Measurements from ENCODE around the gene STX2. TPM values are rescaled to one million over a fixed set of nuclear protein-coding genes. Genes with fewer than 3 reads are reported as not detected.

The STX2 gene
- total and polyA plus RNA-seq, 2 donors from 2014 or later: 10.1 to 20.4 TPM

- Histone ChIP-seq H3K36me3 (ENCODE audit: control insufficient read depth in 2 of 3, insufficient read depth in 3 of 3, low read length in 3 of 3) (no peaks in the 10 kb centered on the region), H3K27ac (ENCODE audit: low read depth in 2 of 2, low read length in 2 of 2) (no peak overlapping the region), H3K9ac (ENCODE audit: low read length in 3 of 3) (no peak overlapping the region), H3K4me1 (ENCODE audit: control insufficient read depth in 2 of 3, insufficient read depth in 2 of 3, low read depth in 1 of 3, low read length in 3 of 3) (peaks cover 0 to 4% (median 0%) of the 10 kb centered on the region in 3 donors), H3K4me3 (ENCODE audit: low read length in 3 of 3) (no peak overlapping the region), H3K27me3 (ENCODE audit: control insufficient read depth, insufficient read depth, low read length) (no peaks in the 10 kb centered on the region), H3K9me3 (ENCODE audit: control insufficient read depth in 2 of 3, insufficient read depth in 1 of 3, low read length in 3 of 3) (no peaks in the 10 kb centered on the region)
- intact Hi-C loops (cut with DNase I): no loop called here
- FAIRE-seq (no peak), DNase-seq (no peak)
- TF ChIP-seq CTCF (IDR thresholded peaks at IDR 0.05; ENCODE audit: borderline replicate concordance, extremely low read depth, insufficient read depth): no peak
Measured at GRCh38 chr12:130776857-130777339, 62.2 kb downstream of the STX2 start.

GRCh38 chr12:130775953-130776856 lies 62.8 kb downstream of the STX2 start:
- H3K9ac ChIP-seq (ENCODE audit: low read length in 3 of 3): no peak overlapping the region
- no peaks in the 10 kb centered on the region for H3K9me3 ChIP-seq (ENCODE audit: control insufficient read depth in 2 of 3, insufficient read depth in 1 of 3, low read length in 3 of 3)
- intact Hi-C loops (cut with DNase I): no loop called here
- no peaks in the 10 kb centered on the region for H3K36me3 ChIP-seq (ENCODE audit: control insufficient read depth in 2 of 3, insufficient read depth in 3 of 3, low read length in 3 of 3)
- no peak overlapping the region for H3K27ac ChIP-seq (ENCODE audit: low read depth in 2 of 2, low read length in 2 of 2)
- H3K4me1 ChIP-seq (ENCODE audit: control insufficient read depth in 2 of 3, insufficient read depth in 2 of 3, low read depth in 1 of 3, low read length in 3 of 3): peaks cover 0 to 4% (median 0%) of the 10 kb centered on the region in 3 donors
- H3K4me3 ChIP-seq (ENCODE audit: low read length in 3 of 3): no peak overlapping the region
- DNase-seq (peak in 4 of 5 donors; percentile 85 to 93 (median 91)), FAIRE-seq (no peak)
- no peak for TF ChIP-seq CTCF (IDR thresholded peaks at IDR 0.05; ENCODE audit: borderline replicate concordance, extremely low read depth, insufficient read depth)
- H3K27me3 ChIP-seq (ENCODE audit: control insufficient read depth, insufficient read depth, low read length): no peaks in the 10 kb centered on the region

GRCh38 chr12:130770413-130771028 lies 68.5 kb downstream of the STX2 start:
- H3K36me3 ChIP-seq (ENCODE audit: control insufficient read depth in 2 of 3, insufficient read depth in 3 of 3, low read length in 3 of 3): no peaks in the 10 kb centered on the region
- peaks cover 0 to under 1% (median 0%) of the 10 kb centered on the region in 3 donors for H3K9me3 ChIP-seq (ENCODE audit: control insufficient read depth in 2 of 3, insufficient read depth in 1 of 3, low read length in 3 of 3)
- TF ChIP-seq CTCF (IDR thresholded peaks at IDR 0.05; ENCODE audit: borderline replicate concordance, extremely low read depth, insufficient read depth): no peak
- no peak overlapping the region for H3K27ac ChIP-seq (ENCODE audit: low read depth in 2 of 2, low read length in 2 of 2)
- no peak overlapping the region for H3K4me3 ChIP-seq (ENCODE audit: low read length in 3 of 3)
- no peaks in the 10 kb centered on the region for H3K27me3 ChIP-seq (ENCODE audit: control insufficient read depth, insufficient read depth, low read length)
- no peaks in the 10 kb centered on the region for H3K4me1 ChIP-seq (ENCODE audit: control insufficient read depth in 2 of 3, insufficient read depth in 2 of 3, low read depth in 1 of 3, low read length in 3 of 3)
- no peak for DNase-seq
- intact Hi-C loops (cut with DNase I): no loop called here
- H3K9ac ChIP-seq (ENCODE audit: low read length in 3 of 3): no peak overlapping the region
- FAIRE-seq: no peak
